Subcutaneous adipose tissue (tissue), 4 donors: ENCODE data around the gene PLTP. TPM values are rescaled to one million over a fixed set of nuclear protein-coding genes. Genes with fewer than 3 reads are reported as not detected.

Experiments
- CTCF ChIP-seq: fragments of 450-650 bp; IDR thresholded peaks from one replicate; pipeline ENCODE4 v1.5.1; 2016; ENCODE audit warnings: low read depth, mild to moderate bottlenecking, control low read depth, antibody characterized with exemption, moderate library complexity
- total RNA-seq, 4 donors: library from RNA; depleted of rRNA; stranded (reverse); fragments of >200 nt; gene quantifications; one replicate each; pipeline ENCODE4 v1.1.0, GENCODE V29; 2016

Gene PLTP
- total RNA-seq, 4 donors from 2014 or later: 135 to 475 (median 261) TPM

GRCh38 chr20:45921337-45922189 is 9.6 kb upstream of the PLTP start:
- no peak for TF ChIP-seq CTCF

GRCh38 chr20:45920462-45921336 is 8.7 kb upstream of the PLTP start:
- no peak for TF ChIP-seq CTCF

GRCh38 chr20:45919542-45920399 is 7.8 kb upstream of the PLTP start:
- TF ChIP-seq CTCF: no peak

- TF ChIP-seq CTCF: no peak
Observed at GRCh38 chr20:45918779-45919537, 7.0 kb upstream of the PLTP start.

GRCh38 chr20:45918182-45918737 is 6.3 kb upstream of the PLTP start:
- no peak for TF ChIP-seq CTCF

GRCh38 chr20:45917790-45918141 is 5.8 kb upstream of the PLTP start:
- TF ChIP-seq CTCF: no peak
